GM12878 (cell line): ENCODE results near the gene RSF1.

Source experiments
- ATF2 ChIP-seq: IDR thresholded peaks from 2 replicates; pipeline ENCODE4 v1.6.1; 2012; ENCODE audit warnings: low read length, inconsistent platforms
- CREB1 ChIP-seq: IDR thresholded peaks from 2 replicates; pipeline ENCODE4 v1.6.1; 2012; ENCODE audit warnings: low read depth, mild to moderate bottlenecking, inconsistent platforms
- CTCF ChIP-seq, 3 experiments: IDR thresholded peaks in 2 of 3; conservative IDR thresholded peaks in 1 of 3; 2 replicates each; pipeline ENCODE4 v1.5.1; 2011; ENCODE audit warnings: low read depth in 3 of 3, low read length in 3 of 3, mild to moderate bottlenecking in 3 of 3, control low read depth in 2 of 3, moderate library complexity in 2 of 3, inconsistent platforms in 1 of 3, mixed read lengths in 1 of 3; ENCODE audit not compliant: control insufficient read depth in 2 of 3, insufficient read depth in 1 of 3; ENCODE audit errors: extremely low read depth in 1 of 3
- EZH2 ChIP-seq: IDR thresholded peaks from 2 replicates; pipeline ENCODE4 v1.6.1; 2012; ENCODE audit warnings: low read depth, mild to moderate bottlenecking, control low read depth, inconsistent platforms, low read length, borderline replicate concordance; ENCODE audit not compliant: control insufficient read depth
- MEF2A ChIP-seq: IDR thresholded peaks from 2 replicates; pipeline ENCODE4 v1.6.1; 2011; ENCODE audit warnings: low read depth, mild to moderate bottlenecking, low read length, moderate library complexity; ENCODE audit not compliant: insufficient read depth
- MEF2B ChIP-seq: fragments of 450-650 bp; IDR thresholded peaks from 2 replicates; pipeline ENCODE4 v1.6.1; 2018; ENCODE audit warnings: mild to moderate bottlenecking, moderate library complexity; ENCODE audit not compliant: partially characterized antibody, poor library complexity, severe bottlenecking
- MXI1 ChIP-seq: fragments of 150-350 bp; IDR thresholded peaks from 2 replicates; pipeline ENCODE4 v1.6.1; 2011; ENCODE audit warnings: low read depth, mild to moderate bottlenecking, inconsistent platforms, low read length, improper control_type of control experiment
- MYC ChIP-seq: IDR thresholded peaks from 2 replicates; pipeline ENCODE4 v1.6.1; 2011; ENCODE audit warnings: mild to moderate bottlenecking, low read length, moderate library complexity, inconsistent platforms; ENCODE audit not compliant: insufficient read depth, insufficient replicate concordance, insufficient read length, severe bottlenecking
- NFYB ChIP-seq: IDR thresholded peaks from 2 replicates; pipeline ENCODE4 v1.6.1; 2011; ENCODE audit warnings: low read depth, mild to moderate bottlenecking, low read length, improper control_type of control experiment, moderate library complexity; ENCODE audit not compliant: insufficient read depth
- POLR2A ChIP-seq: IDR thresholded peaks from 2 replicates; pipeline ENCODE4 v1.6.1; 2011; ENCODE audit warnings: low read depth, mild to moderate bottlenecking, low read length
- RFX5 ChIP-seq: IDR thresholded peaks from 2 replicates; pipeline ENCODE4 v1.6.1; 2011; ENCODE audit warnings: low read depth, low read length, improper control_type of control experiment
- SRF ChIP-seq, 2 experiments: IDR thresholded peaks; 2 replicates each; pipeline ENCODE4 v1.6.1; 2011; ENCODE audit warnings: low read depth in 2 of 2, low read length in 2 of 2, mild to moderate bottlenecking in 1 of 2, moderate library complexity in 1 of 2
- TCF7 ChIP-seq: IDR thresholded peaks from 2 replicates; pipeline ENCODE4 v1.6.1; 2014; ENCODE audit warnings: antibody characterized with exemption, borderline replicate concordance
- USF2 ChIP-seq: IDR thresholded peaks from 2 replicates; pipeline ENCODE4 v1.6.1; 2011; ENCODE audit warnings: low read depth, low read length, improper control_type of control experiment, borderline replicate concordance

GRCh38 chr11:77661670-77662069 is 158.9 kb downstream of the RSF1 start:
- no peak for TF ChIP-seq MYC
- TF ChIP-seq POLR2A: no peak
- TF ChIP-seq CTCF (IDR thresholded peaks at IDR 0.05 in 2 of 3, conservative IDR thresholded peaks at IDR 0.05 in 1 of 3; ENCODE audit: control insufficient read depth in 2 of 3, extremely low read depth in 1 of 3, insufficient read depth in 1 of 3, low read depth in 3 of 3, low read length in 3 of 3): no peak
- no peak for TF ChIP-seq MEF2A
- no peak for TF ChIP-seq MXI1
- no peak for TF ChIP-seq NFYB
- TF ChIP-seq RFX5: no peak
- TF ChIP-seq CREB1: no peak
- TF ChIP-seq TCF7: no peak
- TF ChIP-seq USF2: no peak
- TF ChIP-seq ATF2: no peak
- no peak for TF ChIP-seq EZH2
- TF ChIP-seq MEF2B: no peak
- TF ChIP-seq SRF (IDR thresholded peaks at IDR 0.05; ENCODE audit: low read depth in 2 of 2, low read length in 2 of 2): no peak
